Stimulated activated naive CD8-positive, alpha-beta T cell treated with anti-CD3 and anti-CD28 coated beads, Interleukin-15, Interleukin-2, amounts not matched to agents 100 U/mL and 50 U/mL, for 24 hours (primary cell): ENCODE results near the gene SEL1L2.
"Not testable (repeated sequence)": the region's sequence is repeated elsewhere in the genome, so short reads cannot be mapped to it uniquely, and the experiment has no call there.

ENCODE experiments used
- ATAC-seq: fragments of 150-1000 bp; cut with Tn5 transposase; one replicate; pipeline ENCODE4 v1.10.0; 2021
- DNase-seq: peaks from one replicate; pipeline ENCODE4 v3.0.0; 2021

Gene SEL1L2

GRCh38 chr20:13990465-13990864, at the start of gene SEL1L2:
TSS of gene SEL1L2 (minus strand) at chr20:13990614. CDS start at chr20:13990534, 80 bp downstream.
- no peak for ATAC-seq
- no peak for DNase-seq

GRCh38 chr20:14036567-14036966, 46.2 kb upstream of the SEL1L2 start:
- no peak for ATAC-seq
- no peak for DNase-seq

GRCh38 chr20:14033310-14033709, 42.9 kb upstream of the SEL1L2 start:
- ATAC-seq, result no peak
- no peak for DNase-seq

GRCh38 chr20:14030991-14031390, 40.6 kb upstream of the SEL1L2 start:
- no peak for ATAC-seq
- no peak for DNase-seq

- DNase-seq (no peak), ATAC-seq (no peak)
Observed at GRCh38 chr20:14012671-14013070, 22.3 kb upstream of the SEL1L2 start.

GRCh38 chr20:14009208-14009607, 18.8 kb upstream of the SEL1L2 start:
- ATAC-seq (no peak), DNase-seq (no peak)

- no peak for ATAC-seq
Observed at GRCh38 chr20:14005996-14006395, 15.6 kb upstream of the SEL1L2 start.

GRCh38 chr20:14000917-14001316, 10.5 kb upstream of the SEL1L2 start:
- ATAC-seq, result no peak
- no peak for DNase-seq

More at GRCh38 chr20:14005996-14006395, 15.6 kb upstream of the SEL1L2 start:
- DNase-seq, result no peak

- DNase-seq (no peak), ATAC-seq (no peak)
Observed at GRCh38 chr20:13996265-13996664, 5.9 kb upstream of the SEL1L2 start.

- DNase-seq (no peak), ATAC-seq (no peak)
Observed at GRCh38 chr20:13995841-13996240, 5.4 kb upstream of the SEL1L2 start.

GRCh38 chr20:13995086-13995665, 4.8 kb upstream of the SEL1L2 start, which contains the start of gene MACROD2:
TSS of gene MACROD2 (plus strand) at chr20:13995516.
- peak; percentile 30 for DNase-seq
- ATAC-seq, result peak; percentile 66

GRCh38 chr20:13991955-13992354, 1.5 kb upstream of the SEL1L2 start:
- not testable (repeated sequence) for ATAC-seq, DNase-seq

GRCh38 chr20:13991311-13991710, 897 bp upstream of the SEL1L2 start:
- no peak for ATAC-seq
- no peak for DNase-seq

GRCh38 chr20:13984211-13984610, 6.2 kb downstream of the SEL1L2 start:
- no peak for DNase-seq
- no peak for ATAC-seq

GRCh38 chr20:13960525-13960924, 29.9 kb downstream of the SEL1L2 start:
- DNase-seq (no peak), ATAC-seq (no peak)

GRCh38 chr20:13960119-13960518, 30.3 kb downstream of the SEL1L2 start:
- ATAC-seq, result no peak
- no peak for DNase-seq

GRCh38 chr20:13953227-13953626, 37.2 kb downstream of the SEL1L2 start:
- no peak for DNase-seq

GRCh38 chr20:13947719-13948118, 42.7 kb downstream of the SEL1L2 start:
- no peak for ATAC-seq
- no peak for DNase-seq

More at GRCh38 chr20:13953227-13953626, 37.2 kb downstream of the SEL1L2 start:
- no peak for ATAC-seq

- no peak for ATAC-seq
- no peak for DNase-seq
Observed at GRCh38 chr20:13941031-13941430, 49.4 kb downstream of the SEL1L2 start.

- DNase-seq, result no peak
- ATAC-seq, result no peak
Observed at GRCh38 chr20:13936781-13937576, 53.4 kb downstream of the SEL1L2 start.

- no peak for DNase-seq
- ATAC-seq, result no peak
Observed at GRCh38 chr20:13934992-13935894, 55.2 kb downstream of the SEL1L2 start.

- ATAC-seq (no peak), DNase-seq (no peak)
Observed at GRCh38 chr20:13930281-13930680, 60.1 kb downstream of the SEL1L2 start.

- ATAC-seq (no peak), DNase-seq (no peak)
Observed at GRCh38 chr20:13929836-13930235, 60.6 kb downstream of the SEL1L2 start.
